Stomach (tissue), 4 donors: ENCODE results near the gene MND1.

Experiments used
- POLR2A ChIP-seq, 4 donors: fragments of 450-650 bp; IDR thresholded peaks; one replicate each; pipeline ENCODE4 v1.6.1; 2016; ENCODE audit warnings: antibody characterized with exemption in 4 of 4, control low read depth in 2 of 4, mild to moderate bottlenecking in 1 of 4, moderate library complexity in 1 of 4
- POLR2AphosphoS5 ChIP-seq, 3 donors: sonication (generic); formaldehyde crosslinking; IDR thresholded peaks; one replicate each; pipeline ENCODE4 v1.6.1; 2016; ENCODE audit warnings: antibody characterized with exemption in 3 of 3
- TF ChIP-seq, protein P1 (sequence below), 7 experiments: fragments of 450-650 bp in 4 of 7; fragments of 200-600 bp in 3 of 7; sonication (generic) in 3 of 7; IDR thresholded peaks; one replicate each; pipeline ENCODE4 v1.5.1; 2016 to 2019; ENCODE audit warnings: antibody characterized with exemption in 7 of 7, control low read depth in 2 of 7, mild to moderate bottlenecking in 1 of 7

DNA sequence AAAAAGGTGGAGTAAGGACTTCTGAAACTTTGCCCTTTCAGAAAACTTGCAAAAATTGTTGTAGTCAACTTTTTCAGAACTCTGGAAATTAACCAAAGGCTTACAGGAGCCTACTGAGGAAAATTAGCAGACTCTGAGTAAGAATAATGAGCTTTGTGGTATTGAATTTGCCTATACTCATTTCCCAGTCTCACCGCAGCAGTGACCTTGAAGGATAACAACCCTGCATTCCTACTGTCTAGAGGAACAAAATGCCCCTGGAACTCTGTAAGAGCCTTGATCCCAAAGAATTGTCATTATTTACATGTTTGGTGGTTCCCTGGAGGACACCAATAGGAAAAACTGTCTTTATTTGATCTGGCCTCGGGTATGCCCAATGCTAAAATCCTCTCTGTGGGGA, 57.9 kb downstream of the MND1 start:
- TF ChIP-seq POLR2A (IDR thresholded peaks at IDR 0.05) (no peak), POLR2AphosphoS5 (IDR thresholded peaks at IDR 0.05) (no peak)
- TF ChIP-seq, protein P1, sequence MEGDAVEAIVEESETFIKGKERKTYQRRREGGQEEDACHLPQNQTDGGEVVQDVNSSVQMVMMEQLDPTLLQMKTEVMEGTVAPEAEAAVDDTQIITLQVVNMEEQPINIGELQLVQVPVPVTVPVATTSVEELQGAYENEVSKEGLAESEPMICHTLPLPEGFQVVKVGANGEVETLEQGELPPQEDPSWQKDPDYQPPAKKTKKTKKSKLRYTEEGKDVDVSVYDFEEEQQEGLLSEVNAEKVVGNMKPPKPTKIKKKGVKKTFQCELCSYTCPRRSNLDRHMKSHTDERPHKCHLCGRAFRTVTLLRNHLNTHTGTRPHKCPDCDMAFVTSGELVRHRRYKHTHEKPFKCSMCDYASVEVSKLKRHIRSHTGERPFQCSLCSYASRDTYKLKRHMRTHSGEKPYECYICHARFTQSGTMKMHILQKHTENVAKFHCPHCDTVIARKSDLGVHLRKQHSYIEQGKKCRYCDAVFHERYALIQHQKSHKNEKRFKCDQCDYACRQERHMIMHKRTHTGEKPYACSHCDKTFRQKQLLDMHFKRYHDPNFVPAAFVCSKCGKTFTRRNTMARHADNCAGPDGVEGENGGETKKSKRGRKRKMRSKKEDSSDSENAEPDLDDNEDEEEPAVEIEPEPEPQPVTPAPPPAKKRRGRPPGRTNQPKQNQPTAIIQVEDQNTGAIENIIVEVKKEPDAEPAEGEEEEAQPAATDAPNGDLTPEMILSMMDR (IDR thresholded peaks at IDR 0.05): no peak
